Activated effector memory CD4-positive, alpha-beta T cell treated with anti-CD3 and anti-CD28 coated beads, Interleukin-2, amount 50 U/mL, for 16 hours (primary cell): Measurements from ENCODE around the gene SYNJ2.

Source experiments
- DNase-seq: peaks from one replicate; pipeline ENCODE4 v3.0.0-alpha.2; 2020

SYNJ2 gene

DNA sequence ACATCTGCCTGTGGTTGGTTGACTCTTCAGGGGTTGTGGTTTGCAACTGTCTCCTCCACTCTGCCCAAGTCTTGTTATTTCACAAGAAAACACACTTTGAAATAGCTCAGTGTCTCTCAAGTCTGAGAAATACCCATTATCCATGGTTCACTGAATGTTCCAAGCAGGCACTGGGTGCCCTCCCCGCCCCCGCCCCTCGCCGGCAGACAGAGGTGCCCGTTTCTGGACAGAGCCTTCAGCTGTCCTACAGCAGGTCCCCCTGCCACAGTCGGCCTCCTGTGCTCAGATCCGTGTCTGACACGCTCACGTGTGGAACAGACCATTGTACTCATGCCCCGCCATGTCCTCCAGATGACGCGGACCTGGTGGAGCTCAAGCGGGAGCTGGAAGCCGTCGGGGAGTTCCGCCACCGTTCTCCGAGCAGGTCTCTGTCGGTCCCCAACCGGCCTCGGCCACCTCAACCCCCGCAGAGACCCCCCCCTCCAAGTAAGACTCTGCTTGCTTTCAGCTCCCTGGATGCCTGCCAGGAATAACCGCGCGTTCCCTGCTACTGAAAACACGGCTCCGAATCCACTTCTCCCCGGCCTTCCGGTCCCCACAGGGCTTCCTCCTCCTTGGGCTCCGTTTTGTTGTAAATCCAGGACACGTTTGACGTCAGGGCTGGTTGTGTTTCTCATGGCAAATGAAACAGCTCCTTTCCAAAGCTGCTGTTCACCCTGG lies 105.0 kb downstream of the SYNJ2 start:
- DNase-seq = no peak

DNA sequence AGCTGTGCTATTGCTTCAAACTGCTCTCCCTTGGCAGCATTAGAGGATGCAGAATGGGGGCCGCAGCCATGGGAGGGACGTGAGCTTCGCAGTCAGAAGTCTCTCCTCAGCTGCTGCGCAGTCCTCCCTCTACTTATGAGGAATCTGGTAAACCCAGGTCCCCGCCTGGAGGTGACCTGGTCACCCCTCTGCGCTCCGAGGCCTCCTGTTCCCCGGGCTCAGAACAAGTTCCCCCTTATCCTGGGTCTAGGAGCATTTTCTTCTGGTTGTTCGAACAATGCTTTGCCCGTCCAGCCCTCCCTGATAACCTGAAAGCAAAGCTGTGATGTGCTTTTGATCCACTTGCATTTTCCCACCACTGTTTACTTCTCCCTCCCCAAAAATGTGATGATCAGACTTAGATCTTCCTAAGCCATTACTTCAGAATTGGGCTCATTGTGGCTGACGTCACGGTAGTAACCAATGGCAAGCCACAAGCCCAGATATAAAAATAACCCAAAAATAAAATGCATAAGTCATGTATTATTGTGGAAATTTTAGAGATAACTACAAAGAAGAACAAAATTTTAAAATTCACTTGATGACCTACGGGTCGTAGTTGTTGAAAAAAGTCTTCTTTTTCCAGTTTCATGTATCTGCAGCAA lies 105.7 kb downstream of the SYNJ2 start:
- no peak for DNase-seq

DNA sequence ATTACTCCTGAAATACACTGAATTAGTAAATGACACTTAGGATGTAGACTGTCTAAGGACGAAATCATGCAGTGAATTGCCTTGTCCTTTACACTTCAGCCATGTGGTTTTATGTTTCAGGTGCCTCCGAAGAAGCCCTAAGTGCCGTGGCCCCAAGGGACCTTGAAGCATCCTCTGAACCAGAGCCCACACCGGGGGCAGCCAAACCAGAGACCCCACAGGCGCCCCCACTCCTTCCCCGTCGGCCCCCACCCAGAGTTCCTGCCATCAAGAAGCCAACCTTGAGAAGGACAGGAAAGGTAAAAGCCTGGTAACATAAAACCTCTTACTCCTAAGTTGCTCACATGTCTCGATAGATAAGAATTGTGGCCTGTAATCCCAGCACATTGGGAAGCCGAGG lies 111.1 kb downstream of the SYNJ2 start:
- no peak for DNase-seq

DNA sequence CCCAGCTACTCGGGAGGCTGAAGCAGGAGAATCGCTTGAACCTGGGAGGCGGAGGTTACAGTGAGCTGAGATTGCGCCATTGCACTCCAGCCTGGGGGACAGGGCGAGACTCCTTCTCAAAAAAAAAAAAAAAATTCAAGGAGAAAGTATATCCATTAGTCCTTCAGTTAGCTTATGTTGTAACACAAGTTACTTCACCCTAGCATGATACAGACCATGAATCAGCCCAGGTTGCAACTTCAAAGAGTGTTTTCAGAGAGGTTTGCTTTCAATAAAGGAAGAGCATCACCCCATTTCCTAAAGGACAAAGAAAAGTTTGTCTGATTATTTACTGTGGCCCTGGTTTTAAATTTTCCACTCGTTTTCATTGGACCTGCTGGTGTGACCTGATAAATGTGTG lies 113.4 kb downstream of the SYNJ2 start:
- no peak for DNase-seq

DNA sequence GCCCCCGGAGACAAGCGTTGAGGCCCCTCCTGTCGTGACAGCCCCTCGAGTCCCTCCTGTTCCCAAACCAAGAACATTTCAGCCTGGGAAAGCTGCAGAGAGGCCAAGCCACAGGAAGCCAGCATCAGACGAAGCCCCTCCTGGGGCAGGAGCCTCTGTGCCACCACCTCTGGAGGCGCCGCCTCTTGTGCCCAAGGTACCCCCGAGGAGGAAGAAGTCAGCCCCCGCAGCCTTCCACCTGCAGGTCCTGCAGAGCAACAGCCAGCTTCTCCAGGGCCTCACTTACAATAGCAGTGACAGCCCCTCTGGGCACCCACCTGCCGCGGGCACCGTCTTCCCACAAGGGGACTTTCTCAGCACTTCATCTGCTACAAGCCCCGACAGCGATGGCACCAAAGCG lies 114.0 kb downstream of the SYNJ2 start:
- no peak for DNase-seq

DNA sequence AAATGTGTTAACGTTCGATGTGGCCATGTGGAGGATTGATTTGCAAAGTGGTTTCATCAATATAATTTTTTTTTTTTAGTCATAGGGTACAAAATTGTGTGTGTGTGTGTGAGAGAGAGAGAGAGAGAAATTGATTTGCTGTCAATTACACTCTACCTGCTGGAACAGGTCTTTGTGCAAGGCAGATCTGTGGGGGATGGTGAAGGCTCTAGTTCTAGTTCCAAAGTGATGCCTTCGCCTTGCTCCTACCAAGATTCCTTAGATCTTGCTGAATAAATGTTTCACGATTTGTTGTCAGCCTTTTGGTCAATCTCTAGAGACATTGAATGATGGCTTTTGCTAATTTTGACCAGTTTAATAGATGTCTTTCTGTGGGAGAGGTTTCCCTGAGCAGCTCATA lies 121.6 kb downstream of the SYNJ2 start:
- no peak for DNase-seq

DNA sequence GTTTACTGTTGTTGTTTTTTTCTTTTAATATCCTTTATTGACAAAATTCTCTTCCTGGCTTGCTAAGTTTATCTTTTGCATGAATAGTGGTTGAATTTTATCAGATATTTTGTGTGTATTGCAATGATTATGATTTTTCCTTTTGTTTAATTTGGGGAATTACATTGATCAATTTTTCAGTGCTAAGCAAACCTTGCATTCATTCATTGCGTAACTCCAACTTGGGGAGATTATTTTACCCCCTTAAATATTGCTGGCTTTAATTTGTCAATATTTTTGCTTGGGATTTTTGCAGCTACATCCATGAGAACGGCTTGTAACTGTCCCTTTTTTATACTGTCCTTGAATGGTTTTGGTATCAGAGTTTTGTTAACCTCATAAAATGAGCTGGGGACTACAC lies 123.0 kb downstream of the SYNJ2 start:
- no peak for DNase-seq

DNA sequence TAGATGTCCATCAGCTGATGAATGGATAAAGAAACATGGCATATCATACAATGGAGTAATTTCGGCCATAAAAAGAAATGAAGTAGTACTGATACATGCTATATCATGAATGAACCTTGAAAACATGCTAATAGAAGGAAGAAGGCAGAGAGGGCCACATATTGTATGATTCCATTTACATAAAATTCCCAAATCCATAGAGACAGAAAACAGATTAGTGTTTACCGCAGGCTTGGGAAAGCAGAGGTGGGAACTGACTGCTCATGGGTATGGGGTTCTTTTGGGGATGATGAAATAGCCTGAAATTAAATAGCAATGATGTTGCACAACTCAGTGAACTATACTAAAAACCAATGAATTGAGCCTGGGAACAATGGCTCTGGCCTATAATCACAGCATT lies 128.1 kb downstream of the SYNJ2 start:
- DNase-seq = no peak

DNA sequence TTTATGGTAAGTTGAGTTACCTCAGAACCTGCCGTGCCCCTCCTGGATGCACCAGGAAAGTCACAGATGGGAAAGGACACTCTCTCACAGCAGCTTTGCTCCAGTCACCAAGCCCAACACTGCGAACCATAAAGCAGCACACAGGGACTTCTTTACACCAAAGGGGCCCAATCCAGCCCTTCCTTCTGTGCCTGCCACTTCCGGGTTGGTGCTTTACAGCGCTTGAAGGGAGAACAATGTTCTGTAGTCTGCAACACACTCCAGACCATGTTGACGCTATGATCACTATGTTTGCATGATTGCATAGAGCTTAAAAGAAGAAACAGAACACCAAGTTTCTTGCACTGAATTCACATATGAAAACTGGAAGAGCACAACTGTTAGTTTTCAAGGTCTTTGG lies 129.3 kb downstream of the SYNJ2 start:
- DNase-seq = no peak

DNA sequence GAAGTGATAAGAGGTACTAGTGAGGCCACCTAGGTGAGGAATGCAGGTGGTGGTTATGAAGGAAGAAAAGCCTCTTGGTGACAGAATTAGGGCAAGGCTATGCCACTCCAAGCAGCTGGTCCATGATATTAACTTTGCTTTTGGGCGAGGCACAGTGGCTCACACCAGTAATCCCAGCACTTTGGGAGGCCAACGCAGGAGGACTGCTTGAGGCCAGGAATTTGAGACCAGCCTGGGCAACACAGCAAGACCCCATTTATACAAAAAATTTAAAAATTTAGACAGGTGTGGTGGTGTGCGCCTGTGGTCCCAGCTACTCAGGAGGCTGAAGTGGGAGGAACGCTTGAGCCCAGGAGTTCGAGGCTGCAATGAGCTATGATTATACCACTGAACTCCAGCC lies 130.3 kb downstream of the SYNJ2 start:
- no peak for DNase-seq

DNA sequence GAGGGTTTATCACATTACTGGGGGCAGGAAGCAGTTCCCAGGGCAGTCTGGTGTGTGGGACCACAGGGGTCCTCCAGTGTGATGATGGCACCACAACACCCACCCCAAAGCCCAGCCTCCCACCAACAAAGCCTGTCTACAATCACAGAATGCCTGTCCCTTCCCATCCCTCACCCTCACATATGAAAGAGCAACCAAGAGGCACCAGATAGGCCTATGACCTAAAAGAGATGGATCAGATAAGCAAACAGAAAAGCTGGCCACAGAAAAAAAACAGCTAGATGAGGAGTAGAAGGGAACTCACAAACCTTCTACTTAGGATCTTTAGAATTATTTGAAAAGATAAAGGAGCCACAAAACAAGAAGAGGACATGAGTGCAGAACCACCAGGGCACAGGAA lies 132.1 kb downstream of the SYNJ2 start:
- DNase-seq = no peak

DNA sequence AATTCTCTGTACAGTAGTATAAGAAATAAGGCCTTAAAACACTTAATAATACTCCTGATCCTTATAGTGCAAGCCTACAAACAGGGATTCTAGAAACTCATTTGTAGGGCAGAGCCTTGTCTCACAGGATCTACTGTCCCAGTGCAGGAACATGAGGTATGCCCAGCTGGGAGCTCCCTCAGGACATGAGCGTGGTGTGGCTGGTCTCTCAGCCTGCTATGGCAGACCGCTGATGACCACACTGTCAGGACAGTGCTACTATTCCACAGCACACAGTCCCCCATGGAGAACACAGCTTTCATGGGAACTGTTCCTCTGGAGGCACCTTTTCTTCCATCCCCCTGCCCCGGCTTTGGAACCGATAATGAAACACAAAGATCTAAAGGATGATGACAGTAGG lies 133.4 kb downstream of the SYNJ2 start:
- no peak for DNase-seq

DNA sequence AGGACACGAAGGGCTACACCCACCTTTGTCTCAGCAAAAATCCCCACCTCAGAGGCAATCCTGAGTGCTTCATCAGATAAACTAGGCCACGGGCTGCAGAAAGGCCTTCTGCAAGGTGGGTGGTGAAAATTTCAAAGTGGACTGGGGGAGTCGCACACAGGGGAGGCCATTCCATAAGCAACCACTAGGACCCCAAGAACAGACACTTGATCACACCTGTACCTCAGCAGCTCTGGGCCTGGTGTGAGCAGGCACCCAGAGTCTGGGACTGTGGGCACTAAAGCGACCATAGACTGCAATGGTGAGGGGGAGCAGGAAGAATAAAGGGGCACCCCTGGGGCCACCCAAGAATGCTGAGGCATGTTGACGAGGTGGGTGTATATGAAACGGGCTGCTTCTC lies 133.8 kb downstream of the SYNJ2 start:
- DNase-seq = no peak

DNA sequence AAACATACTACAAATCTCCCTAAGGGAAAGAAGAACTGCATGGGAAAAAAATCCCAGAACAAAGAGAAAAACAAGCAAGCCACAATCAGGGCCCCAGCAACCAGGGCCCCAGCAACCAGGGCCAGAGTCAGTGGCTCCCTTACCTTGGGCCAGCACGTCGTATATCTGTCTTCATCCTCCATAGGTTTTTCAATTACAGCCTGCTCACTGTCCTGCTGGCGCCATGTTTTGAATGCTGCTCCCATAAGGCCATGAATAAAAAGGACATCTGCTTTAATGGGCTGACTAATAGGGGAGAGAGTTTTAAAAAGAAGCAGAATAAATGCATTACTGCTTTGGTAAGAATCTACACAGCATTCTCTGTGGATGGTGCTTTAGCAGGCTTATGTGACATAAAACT lies 137.2 kb downstream of the SYNJ2 start:
- DNase-seq = no peak

DNA sequence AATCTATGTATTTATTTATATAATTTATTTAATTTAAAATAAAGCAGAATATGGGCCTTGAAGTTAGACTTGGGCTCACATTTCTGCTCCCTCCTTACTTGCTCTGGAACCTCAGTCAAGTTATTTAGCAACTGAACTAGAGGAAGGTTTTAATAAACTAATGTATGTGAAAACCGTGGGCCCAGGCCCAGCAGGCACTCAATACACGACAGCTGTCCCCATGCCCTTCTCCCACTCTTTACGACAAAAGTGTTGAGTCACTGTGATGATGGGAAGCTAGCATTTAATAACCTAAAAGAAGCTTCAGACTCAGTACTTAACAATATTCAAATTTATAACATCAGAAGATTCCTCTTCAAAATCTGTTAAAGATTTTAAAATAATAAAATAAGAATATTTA lies 139.7 kb downstream of the SYNJ2 start:
- DNase-seq = no peak

DNA sequence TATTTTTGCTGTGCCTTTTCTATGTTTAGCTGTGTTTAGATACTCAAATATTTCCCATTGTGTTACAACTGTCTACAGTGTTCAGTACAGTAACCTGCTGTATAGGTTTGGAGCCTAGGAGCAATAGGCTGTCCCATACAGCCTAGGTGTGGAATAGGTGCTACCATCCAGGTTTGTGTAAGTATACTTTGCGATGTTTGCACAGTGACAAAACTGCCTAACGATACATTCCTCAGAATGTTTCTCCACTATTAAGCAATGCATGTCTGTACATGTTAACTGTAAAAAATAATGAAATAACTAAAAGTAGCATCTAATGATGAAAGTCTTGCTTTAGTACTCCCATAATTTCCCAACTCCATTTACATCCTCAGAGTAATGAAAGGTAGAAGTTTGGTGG lies 140.4 kb downstream of the SYNJ2 start:
- no peak for DNase-seq

DNA sequence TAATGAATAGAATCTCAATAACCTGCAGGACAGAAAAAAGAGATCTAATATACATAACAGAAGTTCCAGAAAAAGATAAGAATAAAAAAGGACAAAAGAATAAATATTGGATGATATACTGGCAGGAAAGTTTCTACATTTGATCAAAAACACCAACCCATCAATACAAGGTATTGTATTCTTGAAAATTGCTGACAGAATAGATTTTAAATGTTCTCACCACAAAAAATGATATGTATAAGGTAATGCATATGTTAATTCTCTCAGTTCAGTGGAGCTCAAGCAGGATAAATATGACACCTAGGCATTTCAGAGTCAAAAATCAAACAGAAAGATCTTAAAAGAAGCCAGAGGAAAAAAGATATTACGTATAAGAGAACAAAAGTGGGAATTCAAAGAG lies 142.6 kb downstream of the SYNJ2 start:
- DNase-seq = no peak

DNA sequence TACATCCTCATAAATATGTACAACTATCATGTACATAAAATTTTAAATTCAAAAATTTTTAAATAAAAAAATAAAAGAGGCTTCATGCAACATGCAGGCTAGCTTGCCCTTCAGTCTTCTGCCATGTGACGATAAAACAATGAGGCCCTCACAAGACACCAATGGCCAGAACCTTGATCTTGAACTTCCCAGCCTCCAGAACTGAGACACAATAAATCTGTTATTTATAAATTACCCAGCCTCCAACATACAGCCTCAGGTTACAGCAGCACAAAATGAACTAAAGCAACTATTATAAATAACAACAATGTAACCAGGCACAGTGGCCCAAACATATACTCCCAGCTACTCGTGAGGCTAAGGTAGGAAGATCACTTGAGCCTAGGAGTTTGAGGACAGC lies 143.6 kb downstream of the SYNJ2 start:
- no peak for DNase-seq

DNA sequence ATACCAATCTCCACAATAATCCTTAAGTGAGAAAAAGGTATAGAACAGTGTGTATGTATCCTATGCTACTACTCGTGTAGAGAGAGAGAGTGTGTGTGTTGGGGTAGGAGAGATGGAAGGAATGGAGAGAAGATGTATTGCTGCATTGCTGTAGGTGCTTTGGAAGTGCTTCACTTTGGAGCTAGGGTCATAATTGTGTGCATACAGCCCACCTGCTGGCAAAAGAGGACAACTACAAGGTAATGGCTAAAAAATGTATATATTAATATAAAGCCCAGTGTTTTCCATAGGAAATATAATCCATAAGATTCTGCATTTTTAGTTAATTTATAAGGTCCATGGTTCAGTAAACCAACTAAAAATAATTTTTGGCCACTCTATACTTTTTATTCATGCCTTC lies 150.3 kb downstream of the SYNJ2 start:
- no peak for DNase-seq

DNA sequence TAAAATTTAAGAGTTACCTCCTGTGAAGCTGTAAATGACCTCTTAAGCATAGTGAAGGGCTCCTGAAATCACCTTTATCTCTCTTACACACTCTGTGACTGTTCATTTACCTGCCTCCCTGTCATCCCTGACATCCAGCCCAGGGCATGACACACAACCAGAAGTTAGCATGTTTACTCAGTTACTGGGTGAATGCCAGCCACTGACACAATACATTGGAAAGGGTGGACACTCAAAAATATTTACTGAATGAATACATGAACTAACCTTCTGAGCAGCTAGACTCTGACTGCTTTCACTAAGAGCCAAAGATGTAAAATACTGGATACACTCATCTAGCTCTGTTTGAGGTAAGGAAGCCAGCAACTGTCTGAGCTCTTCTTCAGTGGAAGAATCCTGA lies 161.1 kb downstream of the SYNJ2 start:
- DNase-seq = no peak

DNA sequence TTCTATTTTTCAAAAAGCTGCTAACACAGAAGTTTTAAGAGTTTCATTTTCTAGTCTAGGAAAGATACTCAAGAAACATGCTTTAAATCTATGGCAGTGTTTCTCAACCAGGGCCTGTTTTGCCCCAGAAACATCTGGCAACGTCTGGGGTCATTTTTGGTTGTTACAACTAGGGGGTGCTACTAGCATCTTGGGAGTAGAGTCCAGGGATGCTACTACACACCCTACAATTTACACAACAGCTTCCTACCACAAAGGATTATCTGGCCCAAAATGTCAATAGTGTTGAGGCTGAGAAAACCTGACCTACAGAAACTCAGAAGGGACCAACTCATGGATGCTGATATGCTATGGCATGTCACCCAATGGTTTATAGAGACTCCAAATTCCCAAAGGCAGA lies 162.0 kb downstream of the SYNJ2 start:
- DNase-seq = no peak
